KOPT-K1 (cell line): ENCODE data around the gene RNF169.

Source experiments
- H3K27ac ChIP-seq: fragments of 200-600 bp; sonication (generic); 2 replicates; pipeline ENCODE4 v1.5.1; 2016; ENCODE audit warnings: antibody characterized with exemption, mild to moderate bottlenecking, low read depth, low read length; ENCODE audit not compliant: poor library complexity, severe bottlenecking
- H3K36me3 ChIP-seq: fragments of 200-600 bp; sonication (generic); 2 replicates; pipeline ENCODE4 v1.5.1; 2017; ENCODE audit warnings: antibody characterized with exemption, mild to moderate bottlenecking, low read length, moderate library complexity; ENCODE audit not compliant: insufficient read depth
- H3K9me3 ChIP-seq: fragments of 200-600 bp; sonication (generic); 2 replicates; pipeline ENCODE4 v1.5.1; 2017; ENCODE audit warnings: antibody characterized with exemption, low read length, mild to moderate bottlenecking; ENCODE audit not compliant: insufficient read depth, poor library complexity, severe bottlenecking

RNF169 gene

GRCh38 chr11:74719011-74719410 is 29.6 kb upstream of the RNF169 start:
- no peak overlapping the region for H3K27ac ChIP-seq
- H3K36me3 ChIP-seq: no peaks in the 10 kb centered on the region
- H3K9me3 ChIP-seq: no peaks in the 10 kb centered on the region

- Histone ChIP-seq H3K9me3 (no peaks in the 10 kb centered on the region), H3K36me3 (no peaks in the 10 kb centered on the region), H3K27ac (no peak overlapping the region)
Observed at GRCh38 chr11:74720596-74721478, 27.8 kb upstream of the RNF169 start.

- Histone ChIP-seq H3K27ac (no peak overlapping the region), H3K36me3 (no peaks in the 10 kb centered on the region), H3K9me3 (no peaks in the 10 kb centered on the region)
Observed at GRCh38 chr11:74721479-74721835, 27.2 kb upstream of the RNF169 start.

- no peaks in the 10 kb centered on the region for H3K36me3 ChIP-seq
Observed at GRCh38 chr11:74723511-74723910, 25.1 kb upstream of the RNF169 start.

GRCh38 chr11:74725701-74726100 is 22.9 kb upstream of the RNF169 start:
- no peak overlapping the region for H3K27ac ChIP-seq
- no peaks in the 10 kb centered on the region for H3K36me3 ChIP-seq
- no peaks in the 10 kb centered on the region for H3K9me3 ChIP-seq

More at GRCh38 chr11:74723511-74723910, 25.1 kb upstream of the RNF169 start:
- H3K27ac ChIP-seq: no peak overlapping the region
- H3K9me3 ChIP-seq: no peaks in the 10 kb centered on the region

- H3K27ac ChIP-seq: no peak overlapping the region
- H3K36me3 ChIP-seq: no peaks in the 10 kb centered on the region
- H3K9me3 ChIP-seq: no peaks in the 10 kb centered on the region
Observed at GRCh38 chr11:74726547-74727182, 22.0 kb upstream of the RNF169 start.

GRCh38 chr11:74729397-74729796 is 19.3 kb upstream of the RNF169 start:
- no peak overlapping the region for H3K27ac ChIP-seq
- no peaks in the 10 kb centered on the region for H3K9me3 ChIP-seq
- H3K36me3 ChIP-seq: no peaks in the 10 kb centered on the region

GRCh38 chr11:74730571-74731260 is 17.9 kb upstream of the RNF169 start:
- H3K27ac ChIP-seq: no peak overlapping the region
- H3K9me3 ChIP-seq: no peaks in the 10 kb centered on the region
- no peaks in the 10 kb centered on the region for H3K36me3 ChIP-seq

GRCh38 chr11:74731301-74732094 is 17.2 kb upstream of the RNF169 start, which contains the start of gene CHRDL2:
Gene CHRDL2 (minus strand): TSS chr11:74731426. CDS start chr11:74730888, 538 bp downstream.
- Histone ChIP-seq H3K9me3 (no peaks in the 10 kb centered on the region), H3K36me3 (no peaks in the 10 kb centered on the region), H3K27ac (no peak within 1 kb of the TSS)

GRCh38 chr11:74734559-74734925 is 14.1 kb upstream of the RNF169 start:
- Histone ChIP-seq H3K9me3 (no peaks in the 10 kb centered on the region), H3K36me3 (no peaks in the 10 kb centered on the region), H3K27ac (no peak overlapping the region)

GRCh38 chr11:74735365-74735928 is 13.2 kb upstream of the RNF169 start:
- H3K36me3 ChIP-seq: no peaks in the 10 kb centered on the region
- no peaks in the 10 kb centered on the region for H3K9me3 ChIP-seq
- no peak overlapping the region for H3K27ac ChIP-seq

GRCh38 chr11:74736031-74736430 is 12.6 kb upstream of the RNF169 start:
- no peaks in the 10 kb centered on the region for H3K36me3 ChIP-seq
- no peaks in the 10 kb centered on the region for H3K9me3 ChIP-seq
- H3K27ac ChIP-seq: no peak overlapping the region

- H3K27ac ChIP-seq: no peak overlapping the region
Observed at GRCh38 chr11:74739546-74740270, 8.9 kb upstream of the RNF169 start.

GRCh38 chr11:74742070-74742469 is 6.6 kb upstream of the RNF169 start:
- Histone ChIP-seq H3K27ac (no peak overlapping the region), H3K9me3 (no peaks in the 10 kb centered on the region), H3K36me3 (no peaks in the 10 kb centered on the region)

More at GRCh38 chr11:74739546-74740270, 8.9 kb upstream of the RNF169 start:
- Histone ChIP-seq H3K36me3 (no peaks in the 10 kb centered on the region), H3K9me3 (no peaks in the 10 kb centered on the region)
